GM12878 (cell line): ENCODE data around the gene PNLDC1. TPM values are rescaled to one million over a fixed set of nuclear protein-coding genes. Genes with fewer than 3 reads are reported as not detected.

Experiments used
- ATAC-seq: fragments of 200-7000 bp; cut with Tn5 transposase; 3 replicates; pipeline ENCODE4 v1.9.1; 2020; ENCODE audit warnings: mild to moderate bottlenecking, moderate library complexity
- BruUV-seq: library from RNA; stranded (reverse); fragments of 400-500 nt; replicated peaks from 2 replicates; lab custom pipeline; 2021; lab: Mats Ljungman, UMichigan
- CTCF ChIA-PET: fragments of 300-600 bp; sonication (Branson Sonifier 250); formaldehyde crosslinking; extraction: SDS; loops from one replicate; lab custom pipeline; 2021; ENCODE audit warnings: inconsistent platforms; lab: Yijun Ruan, JAX
- POLR2A ChIA-PET: fragments of 350-600 bp; formaldehyde crosslinking; extraction: SDS; loops from one replicate; lab custom pipeline; 2021; ENCODE audit warnings: inconsistent platforms; lab: Charles Lee
- RAD21 ChIA-PET: fragments of 300-600 bp; sonication (Branson Sonifier 250); formaldehyde crosslinking; loops from one replicate; lab custom pipeline; 2023; ENCODE audit warnings: antibody characterized with exemption; ENCODE audit not compliant: unreplicated experiment; lab: Charles Lee
- SMC1A ChIA-PET: fragments of 300-600 bp; sonication (Branson Sonifier 250); formaldehyde crosslinking; loops from one replicate; lab custom pipeline; 2023; ENCODE audit not compliant: unreplicated experiment, uncharacterized antibody; lab: Charles Lee
- DNase-seq: peaks from one replicate; pipeline ENCODE4 v3.0.0-alpha.2; 2011; ENCODE audit warnings: low read depth, low spot score
- FAIRE-seq: peaks from 3 replicates; lab custom pipeline; 2011; peaks lifted over from hg19 to GRCh38; lab: Jason Lieb, UNC
- H2AFZ ChIP-seq: 2 replicates; pipeline ENCODE4 v1.6.0; 2011; ENCODE audit warnings: low read depth, low read length, control low read depth; ENCODE audit not compliant: control insufficient read depth
- H3K27ac ChIP-seq: 2 replicates; pipeline ENCODE4 v1.5.1; 2011; ENCODE audit warnings: control low read depth; ENCODE audit not compliant: control insufficient read depth, insufficient read depth
- H3K27me3 ChIP-seq, 2 experiments: replicated peaks in 1 of 2; 2 replicates each; pipeline versions ENCODE4 v1.6.0 to v1.6.1; 2011; ENCODE audit warnings: low read length in 1 of 2; ENCODE audit not compliant: control insufficient read depth in 2 of 2, insufficient read depth in 2 of 2
- H3K36me3 ChIP-seq, 2 experiments: 2 replicates each; pipeline ENCODE4 v1.5.1; 2011; ENCODE audit warnings: low read length in 1 of 2; ENCODE audit not compliant: control insufficient read depth in 2 of 2, insufficient read depth in 2 of 2
- H3K4me1 ChIP-seq: 2 replicates; pipeline ENCODE4 v1.6.1; 2011; ENCODE audit warnings: mild to moderate bottlenecking, low read length, moderate library complexity, mixed read lengths; ENCODE audit not compliant: control insufficient read depth, insufficient read depth
- H3K4me2 ChIP-seq: 2 replicates; pipeline ENCODE4 v1.6.0; 2011; ENCODE audit warnings: control low read depth; ENCODE audit not compliant: control insufficient read depth, insufficient read depth
- H3K4me3 ChIP-seq: fragments of 200-600 bp; sonication (generic); 2 replicates; pipeline ENCODE4 v1.5.1; 2016
- H3K79me2 ChIP-seq: 2 replicates; pipeline ENCODE4 v1.6.0; 2011; ENCODE audit warnings: low read length; ENCODE audit not compliant: control insufficient read depth, insufficient read depth
- H3K9ac ChIP-seq: 2 replicates; pipeline ENCODE4 v1.8.0; 2011; ENCODE audit warnings: low read length, control low read depth, mixed read lengths; ENCODE audit not compliant: control insufficient read depth, insufficient read depth
- H3K9me3 ChIP-seq: replicated peaks from 3 replicates; pipeline ENCODE4 v1.5.1; 2011; ENCODE audit warnings: mild to moderate bottlenecking, low read length; ENCODE audit not compliant: control insufficient read depth, insufficient read depth
- H4K20me1 ChIP-seq: 2 replicates; pipeline ENCODE4 v1.6.0; 2011; ENCODE audit not compliant: control insufficient read depth, insufficient read depth
- CBFB ChIP-seq: IDR thresholded peaks from 2 replicates; pipeline ENCODE4 v1.6.1; 2016; ENCODE audit warnings: antibody characterized with exemption, low read depth
- ESRRA ChIP-seq: IDR thresholded peaks from 2 replicates; pipeline ENCODE4 v1.6.1; 2012; ENCODE audit warnings: mild to moderate bottlenecking, low read length, improper control_type of control experiment
- POLR2A ChIP-seq: IDR thresholded peaks from 2 replicates; pipeline ENCODE4 v1.6.1; 2011; ENCODE audit warnings: low read depth, mild to moderate bottlenecking, low read length
- POLR2AphosphoS5 ChIP-seq: IDR thresholded peaks from 2 replicates; pipeline ENCODE4 v1.6.1; 2011; ENCODE audit warnings: mild to moderate bottlenecking, low read length, inconsistent platforms
- ZBED1 ChIP-seq: IDR thresholded peaks from 2 replicates; pipeline ENCODE4 v1.6.1; 2016; ENCODE audit warnings: borderline replicate concordance
- WGBS: methylation state at CpG from one replicate; pipeline ENCODE4 v1.1.6; 2016; ENCODE audit warnings: low lambda C conversion rate; ENCODE audit not compliant: insufficient replicate concordance, insufficient coverage; ENCODE audit errors: missing lambda C conversion rate; 5-methylcytosine and 5-hydroxymethylcytosine counted together
- in situ Hi-C: fragments of 300-500 bp; cut with MboI; formaldehyde crosslinking; loops from 9 replicates; pipeline ENCODE4 v1.14.3; 2018; ENCODE audit warnings: mixed read lengths
- intact Hi-C: fragments of 100-400 bp; cut with micrococcal nuclease; formaldehyde crosslinking; loops from one replicate; pipeline ENCODE4 v1.14.2; 2022; ENCODE audit not compliant: unreplicated experiment
- polyA plus RNA-seq, 11 experiments: library from polyadenylated mRNA; depleted of rRNA in 4 of 11; unstranded in 6 of 11; stranded (reverse) in 5 of 11; fragments of >200 nt; fragmentation: Nextera tagmentation in 4 of 11; fragmentation: Illumina TruSeq in 1 of 11; extraction: Ambion mirVana in 4 of 11; extraction: Trizol in 1 of 11; gene quantifications; 1 replicate in 1 of 11; 2 replicates in 10 of 11; pipeline versions ENCODE4 v1.2.1 to v1.2.3, GENCODE V29; 2011 to 2016; ENCODE audit warnings: inconsistent platforms in 2 of 11, missing spikeins in 2 of 11, low read depth in 1 of 11
- total RNA-seq, 4 experiments: library from RNA; depleted of rRNA in 3 of 4; stranded (reverse); fragments of >200 nt in 3 of 4; fragmentation: Illumina TruSeq in 1 of 4; extraction: Trizol in 1 of 4; gene quantifications; 2 replicates each; pipeline versions ENCODE4 v1.2.1 to v1.2.3, GENCODE V29; 2013 to 2021

Gene PNLDC1
- total and polyA plus RNA-seq, 10 of the 15 experiments (the other 5 are each of a cell fraction or from before 2014, with no cell fraction given): 0.06 to 0.25 (median 0.09) TPM; not detected in 2

- Histone ChIP-seq H3K4me1 (no peaks in the 10 kb centered on the region), H3K9ac (no peak overlapping the region), H3K27me3 (no peaks in the 10 kb centered on the region), H4K20me1 (no peaks in the 10 kb centered on the region), H3K79me2 (no peaks in the 10 kb centered on the region; the same call in 1 of the 2 replicates), H2AFZ (no peak overlapping the region), H3K4me2 (no peak overlapping the region), H3K4me3 (no peak overlapping the region), H3K27ac (no peak overlapping the region), H3K36me3 (peaks cover 12 to 33% of the 10 kb centered on the region in 2 experiments), H3K9me3 (no peaks in the 10 kb centered on the region)
- WGBS: 94% methylated on average over 15 of the region's 15 CpGs
- ATAC-seq: no peak; the same call in 2 of the 3 replicates
- ChIA-PET RAD21 (no interaction called here), CTCF (interaction anchor here (1.6 kb wide), 1 partner anchor 25 kb away, joined by 3 read pairs; no protein-coding TSS in a partner anchor), SMC1A (no interaction called here), POLR2A (no interaction called here)
- TF ChIP-seq POLR2AphosphoS5 (peak; percentile 64), ZBED1 (no peak), POLR2A (peak; percentile 25; the same call in 1 of the 2 replicates)
- no peak for FAIRE-seq
- in situ Hi-C loops: no loop called here
- BruUV-seq: no TSS peak
- DNase-seq: no peak
- intact Hi-C loops: no loop called here
Observed at GRCh38 chr6:159754959-159755914, 44.8 kb upstream of the PNLDC1 start.

GRCh38 chr6:159756508-159756907 is 43.6 kb upstream of the PNLDC1 start:
- peak; percentile 30; the same call in 1 of the 2 replicates for TF ChIP-seq POLR2AphosphoS5
- TF ChIP-seq CBFB: no peak
- no peak for TF ChIP-seq ESRRA
- ChIA-PET RAD21 (no interaction called here), CTCF (interaction anchor here (0.7 kb wide), 1 partner anchor 28 kb away, joined by 3 read pairs; no protein-coding TSS in a partner anchor), SMC1A (interaction anchor here (1.2 kb wide), 1 partner anchor 35 kb away, joined by 3 read pairs; no protein-coding TSS in a partner anchor), POLR2A (interaction anchor here (1.1 kb wide), 1 partner anchor 35 kb away, joined by 3 read pairs; no protein-coding TSS in a partner anchor)
- no TSS peak for BruUV-seq
- DNase-seq (no peak), ATAC-seq (no peak), FAIRE-seq (no peak)
- H2AFZ ChIP-seq: no peak overlapping the region
- WGBS: 82% methylated on average over 4 of the region's 4 CpGs
- peaks cover 12 to 31% of the 10 kb centered on the region in 2 experiments for H3K36me3 ChIP-seq
- H3K9me3 ChIP-seq: no peaks in the 10 kb centered on the region
- intact Hi-C loops (no loop called here), in situ Hi-C loops (no loop called here)
- H3K4me2 ChIP-seq: no peak overlapping the region
- peaks cover 10% of the 10 kb centered on the region for H3K79me2 ChIP-seq
- no peak overlapping the region for H3K4me3 ChIP-seq
- H3K27ac ChIP-seq: no peak overlapping the region
- H3K4me1 ChIP-seq: no peaks in the 10 kb centered on the region
- no peaks in the 10 kb centered on the region for H3K27me3 ChIP-seq
- H4K20me1 ChIP-seq: no peaks in the 10 kb centered on the region
- H3K9ac ChIP-seq: no peak overlapping the region
